Caco-2 (cell line): ENCODE results near the gene PLD3. TPM values are rescaled to one million over a fixed set of nuclear protein-coding genes. Genes with fewer than 3 reads are reported as not detected.

Source experiments
- BruUV-seq: library from RNA; stranded (reverse); fragments of 400-500 nt; replicated peaks from 2 replicates; lab custom pipeline; 2021; lab: Mats Ljungman, UMichigan
- CTCF ChIA-PET: fragments of 300-600 bp; sonication (Branson Sonifier 250); formaldehyde crosslinking; loops from one replicate; lab custom pipeline; 2022; ENCODE audit warnings: antibody characterized with exemption; lab: Charles Lee
- POLR2A ChIA-PET: fragments of 300-600 bp; sonication (Branson Sonifier 250); formaldehyde crosslinking; loops from one replicate; lab custom pipeline; 2022; ENCODE audit warnings: antibody characterized with exemption; lab: Charles Lee
- DNase-seq, 2 experiments: peaks; one replicate each; pipeline versions ENCODE4 v3.0.0 to v3.0.0-alpha.2; 2020 to 2022
- H3K27me3 ChIP-seq: replicated peaks from 2 replicates; pipeline ENCODE4 v1.6.0; 2011; ENCODE audit warnings: low read length; ENCODE audit not compliant: control insufficient read depth, insufficient read depth
- H3K36me3 ChIP-seq: 2 replicates; pipeline ENCODE4 v1.5.1; 2011; ENCODE audit warnings: low read length; ENCODE audit not compliant: control insufficient read depth, insufficient read depth
- H3K4me1 ChIP-seq: fragments of 250-450 bp; sonication (Bioruptor Pico); 2 replicates; pipeline ENCODE4 v1.5.1; 2020; ENCODE audit warnings: mild to moderate bottlenecking
- H3K4me3 ChIP-seq: 2 replicates; pipeline ENCODE4 v1.5.1; 2011; ENCODE audit warnings: low read depth, mild to moderate bottlenecking, control low read depth, low read length
- H3K9me3 ChIP-seq: fragments of 250-450 bp; sonication (Bioruptor Pico); 2 replicates; pipeline ENCODE4 v1.5.1; 2020; ENCODE audit warnings: mild to moderate bottlenecking, moderate library complexity
- H3K27ac Mint-ChIP-seq: one replicate; pipeline ENCODE4 v1.8.0; 2022; ENCODE audit warnings: mixed read lengths; ENCODE audit not compliant: unreplicated experiment
- H3K27me3 Mint-ChIP-seq: one replicate; pipeline ENCODE4 v1.8.0; 2022; ENCODE audit warnings: mixed read lengths; ENCODE audit not compliant: insufficient read depth, unreplicated experiment
- H3K36me3 Mint-ChIP-seq: one replicate; pipeline ENCODE4 v1.8.0; 2022; ENCODE audit warnings: mild to moderate bottlenecking, mixed read lengths; ENCODE audit not compliant: insufficient read depth, unreplicated experiment
- H3K4me1 Mint-ChIP-seq: one replicate; pipeline ENCODE4 v1.8.0; 2022; ENCODE audit warnings: low read depth, mixed read lengths; ENCODE audit not compliant: unreplicated experiment
- H3K4me3 Mint-ChIP-seq: one replicate; pipeline ENCODE4 v1.8.0; 2022; ENCODE audit warnings: mild to moderate bottlenecking, moderate library complexity, mixed read lengths; ENCODE audit not compliant: unreplicated experiment
- H3K9me3 Mint-ChIP-seq: one replicate; pipeline ENCODE4 v1.8.0; 2022; ENCODE audit warnings: mixed read lengths; ENCODE audit not compliant: unreplicated experiment
- intact Hi-C: fragments of 100-400 bp; cut with micrococcal nuclease; formaldehyde crosslinking; loops from one replicate; pipeline ENCODE4 v1.10.0; 2022; ENCODE audit not compliant: unreplicated experiment
- total RNA-seq: library from RNA; stranded (reverse); gene quantifications from 2 replicates; pipeline ENCODE4 v1.2.3, GENCODE V29; 2022
- TF ChIP-seq, protein P1 (sequence below), 2 experiments: fragments of 200-600 bp in 1 of 2; IDR thresholded peaks; 1 replicate in 1 of 2; 2 replicates in 1 of 2; pipeline versions ENCODE4 v1.5.1 to v1.8.0; 2011 to 2022; ENCODE audit warnings: antibody characterized with exemption in 1 of 2, control low read depth in 1 of 2, inconsistent platforms in 1 of 2, low read depth in 1 of 2, low read length in 1 of 2, mild to moderate bottlenecking in 1 of 2, moderate library complexity in 1 of 2; ENCODE audit not compliant: insufficient read depth in 1 of 2, severe bottlenecking in 1 of 2, unreplicated experiment in 1 of 2

Gene PLD3
- total RNA-seq, 1 experiment from 2014 or later = 114 TPM

- H3K4me3 Mint-ChIP-seq = no peak overlapping the region
- H3K27me3 ChIP-seq = no peaks in the 10 kb centered on the region
- peaks cover 6% of the 10 kb centered on the region for H3K4me1 Mint-ChIP-seq
- H3K36me3 ChIP-seq = no peaks in the 10 kb centered on the region
- no peaks in the 10 kb centered on the region for H3K9me3 ChIP-seq
- no TSS peak for BruUV-seq
- no peak overlapping the region for H3K27ac Mint-ChIP-seq
- no peaks in the 10 kb centered on the region for H3K4me1 ChIP-seq
- intact Hi-C loops = no loop called here
- DNase-seq = no peak
- H3K36me3 Mint-ChIP-seq = no peaks in the 10 kb centered on the region
- TF ChIP-seq, protein P1, sequence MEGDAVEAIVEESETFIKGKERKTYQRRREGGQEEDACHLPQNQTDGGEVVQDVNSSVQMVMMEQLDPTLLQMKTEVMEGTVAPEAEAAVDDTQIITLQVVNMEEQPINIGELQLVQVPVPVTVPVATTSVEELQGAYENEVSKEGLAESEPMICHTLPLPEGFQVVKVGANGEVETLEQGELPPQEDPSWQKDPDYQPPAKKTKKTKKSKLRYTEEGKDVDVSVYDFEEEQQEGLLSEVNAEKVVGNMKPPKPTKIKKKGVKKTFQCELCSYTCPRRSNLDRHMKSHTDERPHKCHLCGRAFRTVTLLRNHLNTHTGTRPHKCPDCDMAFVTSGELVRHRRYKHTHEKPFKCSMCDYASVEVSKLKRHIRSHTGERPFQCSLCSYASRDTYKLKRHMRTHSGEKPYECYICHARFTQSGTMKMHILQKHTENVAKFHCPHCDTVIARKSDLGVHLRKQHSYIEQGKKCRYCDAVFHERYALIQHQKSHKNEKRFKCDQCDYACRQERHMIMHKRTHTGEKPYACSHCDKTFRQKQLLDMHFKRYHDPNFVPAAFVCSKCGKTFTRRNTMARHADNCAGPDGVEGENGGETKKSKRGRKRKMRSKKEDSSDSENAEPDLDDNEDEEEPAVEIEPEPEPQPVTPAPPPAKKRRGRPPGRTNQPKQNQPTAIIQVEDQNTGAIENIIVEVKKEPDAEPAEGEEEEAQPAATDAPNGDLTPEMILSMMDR (IDR thresholded peaks at IDR 0.05; ENCODE audit: insufficient read depth in 1 of 2, low read depth in 1 of 2, low read length in 1 of 2, severe bottlenecking in 1 of 2, unreplicated experiment in 1 of 2) = no peak
- ChIA-PET CTCF (interaction anchor here (0.5 to 0.6 kb wide), 2 partner anchors 165 to 241 kb away, joined by 3 to 4 read pairs; no protein-coding TSS in a partner anchor), POLR2A (no interaction called here)
- H3K9me3 Mint-ChIP-seq = no peaks in the 10 kb centered on the region
- H3K4me3 ChIP-seq = no peak overlapping the region
- H3K27me3 Mint-ChIP-seq = no peaks in the 10 kb centered on the region
Measured at GRCh38 chr19:40383668-40384248, 35.3 kb downstream of the PLD3 start.

GRCh38 chr19:40387155-40387554 is 38.7 kb downstream of the PLD3 start:
- H3K4me3 ChIP-seq = no peak overlapping the region
- Mint-ChIP-seq H3K4me1 (peaks cover 7% of the 10 kb centered on the region), H3K9me3 (no peaks in the 10 kb centered on the region), H3K36me3 (no peaks in the 10 kb centered on the region), H3K4me3 (no peak overlapping the region), H3K27ac (no peak overlapping the region), H3K27me3 (no peaks in the 10 kb centered on the region)
- H3K9me3 ChIP-seq = no peaks in the 10 kb centered on the region
- no peaks in the 10 kb centered on the region for H3K36me3 ChIP-seq
- no peaks in the 10 kb centered on the region for H3K4me1 ChIP-seq
- no peak for DNase-seq
- intact Hi-C loops = no loop called here
- no TSS peak for BruUV-seq
- no peaks in the 10 kb centered on the region for H3K27me3 ChIP-seq
- POLR2A ChIA-PET = interaction anchor here (0.7 kb wide), 1 partner anchor 16 kb away, joined by 3 read pairs; no protein-coding TSS in a partner anchor
- TF ChIP-seq, protein P1 (IDR thresholded peaks at IDR 0.05; ENCODE audit: insufficient read depth in 1 of 2, low read depth in 1 of 2, low read length in 1 of 2, severe bottlenecking in 1 of 2, unreplicated experiment in 1 of 2) = no peak
- CTCF ChIA-PET = no interaction called here

DNA sequence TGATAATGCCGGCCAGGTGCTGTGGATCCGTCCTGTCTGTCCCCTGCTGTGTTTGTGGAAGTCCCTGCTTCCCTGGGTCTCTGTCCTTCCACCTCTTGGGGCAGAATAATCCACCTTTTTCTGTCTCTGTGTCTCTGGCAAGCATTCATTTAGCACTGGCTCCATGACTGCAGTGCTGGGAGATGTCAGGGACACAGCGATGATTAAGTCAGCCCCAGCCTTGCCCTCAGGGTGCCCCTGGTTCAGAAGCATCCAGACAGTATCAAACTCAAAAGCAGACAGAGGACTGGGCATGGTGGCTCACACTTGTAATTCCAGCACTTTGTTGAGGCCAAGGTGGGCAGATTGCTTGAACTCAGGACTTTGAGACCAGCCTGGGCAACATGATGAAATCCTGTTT is 40.0 kb downstream of the PLD3 start:
- Mint-ChIP-seq H3K4me3 (no peak overlapping the region), H3K9me3 (no peaks in the 10 kb centered on the region), H3K27ac (no peak overlapping the region), H3K27me3 (no peaks in the 10 kb centered on the region), H3K36me3 (no peaks in the 10 kb centered on the region), H3K4me1 (peaks cover 14% of the 10 kb centered on the region)
- intact Hi-C loops = no loop called here
- H3K4me3 ChIP-seq = no peak overlapping the region
- POLR2A ChIA-PET = no interaction called here
- TF ChIP-seq, protein P1 (IDR thresholded peaks at IDR 0.05; ENCODE audit: insufficient read depth in 1 of 2, low read depth in 1 of 2, low read length in 1 of 2, severe bottlenecking in 1 of 2, unreplicated experiment in 1 of 2) = no peak
- no peaks in the 10 kb centered on the region for H3K36me3 ChIP-seq
- H3K9me3 ChIP-seq = no peaks in the 10 kb centered on the region
- DNase-seq = no peak
- H3K4me1 ChIP-seq = peaks cover 10% of the 10 kb centered on the region
- CTCF ChIA-PET = interaction anchor here (0.6 kb wide), 1 partner anchor 156 kb away, joined by 4 read pairs; no protein-coding TSS in a partner anchor
- BruUV-seq = no TSS peak
- H3K27me3 ChIP-seq = no peaks in the 10 kb centered on the region
